Coronary artery (tissue), 2 donors: Measurements from ENCODE around the gene GPR183.
"Not testable (repeated sequence)": the region's sequence is repeated elsewhere in the genome, so short reads cannot be mapped to it uniquely, and the experiment has no call there.

Experiments
- DNase-seq: peaks from one replicate; pipeline ENCODE4 v3.0.0-alpha.2; 2017; ENCODE audit warnings: low spot score
- H3K27ac ChIP-seq, 2 donors: fragments of 200-600 bp; sonication (generic); one replicate each; pipeline ENCODE4 v1.5.1; 2016 to 2019
- H3K4me3 ChIP-seq: fragments of 200-600 bp; sonication (generic); 2 replicates; pipeline ENCODE4 v1.5.1; 2016; ENCODE audit warnings: mild to moderate bottlenecking, moderate library complexity
- TF ChIP-seq, protein P1 (sequence below): fragments of 200-600 bp; sonication (generic); IDR thresholded peaks from one replicate; pipeline ENCODE4 v1.5.1; 2019; ENCODE audit warnings: antibody characterized with exemption

The GPR183 gene

DNA sequence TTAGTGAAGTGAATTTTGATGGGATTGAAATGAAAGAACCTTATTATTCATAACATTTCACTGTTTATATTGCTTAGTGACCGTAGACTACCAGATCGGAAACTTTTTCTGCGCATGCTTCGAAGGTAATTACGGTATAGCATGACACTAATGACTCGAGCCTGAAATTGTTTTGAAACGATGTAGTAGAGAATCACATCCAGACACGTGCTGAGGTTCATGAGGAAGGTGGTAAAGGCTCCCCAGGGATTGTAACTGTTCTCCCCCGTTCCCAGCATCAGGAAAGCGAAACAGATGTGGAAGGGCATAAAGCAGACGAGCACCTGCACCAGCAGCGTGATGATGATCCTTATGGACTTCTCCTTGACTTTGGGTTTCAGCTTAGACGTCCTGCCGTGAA lies 52.4 kb downstream of the GPR183 start:
- Histone ChIP-seq H3K4me3 (no peak overlapping the region), H3K27ac (no peak overlapping the region)
- TF ChIP-seq, protein P1, sequence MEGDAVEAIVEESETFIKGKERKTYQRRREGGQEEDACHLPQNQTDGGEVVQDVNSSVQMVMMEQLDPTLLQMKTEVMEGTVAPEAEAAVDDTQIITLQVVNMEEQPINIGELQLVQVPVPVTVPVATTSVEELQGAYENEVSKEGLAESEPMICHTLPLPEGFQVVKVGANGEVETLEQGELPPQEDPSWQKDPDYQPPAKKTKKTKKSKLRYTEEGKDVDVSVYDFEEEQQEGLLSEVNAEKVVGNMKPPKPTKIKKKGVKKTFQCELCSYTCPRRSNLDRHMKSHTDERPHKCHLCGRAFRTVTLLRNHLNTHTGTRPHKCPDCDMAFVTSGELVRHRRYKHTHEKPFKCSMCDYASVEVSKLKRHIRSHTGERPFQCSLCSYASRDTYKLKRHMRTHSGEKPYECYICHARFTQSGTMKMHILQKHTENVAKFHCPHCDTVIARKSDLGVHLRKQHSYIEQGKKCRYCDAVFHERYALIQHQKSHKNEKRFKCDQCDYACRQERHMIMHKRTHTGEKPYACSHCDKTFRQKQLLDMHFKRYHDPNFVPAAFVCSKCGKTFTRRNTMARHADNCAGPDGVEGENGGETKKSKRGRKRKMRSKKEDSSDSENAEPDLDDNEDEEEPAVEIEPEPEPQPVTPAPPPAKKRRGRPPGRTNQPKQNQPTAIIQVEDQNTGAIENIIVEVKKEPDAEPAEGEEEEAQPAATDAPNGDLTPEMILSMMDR: no peak
- DNase-seq: no peak

DNA sequence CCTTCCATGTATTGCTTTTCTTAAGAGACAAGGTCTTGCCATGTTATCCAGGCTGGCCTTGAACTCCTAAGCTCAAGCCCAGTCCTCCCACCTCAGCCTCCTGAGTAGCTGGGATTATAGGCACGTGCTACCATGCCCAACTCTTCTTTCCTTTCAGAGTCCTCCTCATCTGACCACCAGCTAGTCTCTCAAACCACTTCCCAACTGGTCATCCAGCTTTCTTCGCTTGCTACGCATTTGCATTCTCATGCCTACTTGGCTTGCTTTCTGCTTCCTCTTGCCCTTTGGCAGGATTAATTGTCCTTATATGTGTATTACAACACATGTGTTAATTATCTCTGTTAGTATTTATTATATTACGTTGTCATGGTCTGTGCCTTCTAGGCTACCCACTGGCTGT lies 55.3 kb downstream of the GPR183 start:
- Histone ChIP-seq H3K27ac (no peak overlapping the region), H3K4me3 (no peak overlapping the region)
- TF ChIP-seq, protein P1: no peak
- no peak for DNase-seq

DNA sequence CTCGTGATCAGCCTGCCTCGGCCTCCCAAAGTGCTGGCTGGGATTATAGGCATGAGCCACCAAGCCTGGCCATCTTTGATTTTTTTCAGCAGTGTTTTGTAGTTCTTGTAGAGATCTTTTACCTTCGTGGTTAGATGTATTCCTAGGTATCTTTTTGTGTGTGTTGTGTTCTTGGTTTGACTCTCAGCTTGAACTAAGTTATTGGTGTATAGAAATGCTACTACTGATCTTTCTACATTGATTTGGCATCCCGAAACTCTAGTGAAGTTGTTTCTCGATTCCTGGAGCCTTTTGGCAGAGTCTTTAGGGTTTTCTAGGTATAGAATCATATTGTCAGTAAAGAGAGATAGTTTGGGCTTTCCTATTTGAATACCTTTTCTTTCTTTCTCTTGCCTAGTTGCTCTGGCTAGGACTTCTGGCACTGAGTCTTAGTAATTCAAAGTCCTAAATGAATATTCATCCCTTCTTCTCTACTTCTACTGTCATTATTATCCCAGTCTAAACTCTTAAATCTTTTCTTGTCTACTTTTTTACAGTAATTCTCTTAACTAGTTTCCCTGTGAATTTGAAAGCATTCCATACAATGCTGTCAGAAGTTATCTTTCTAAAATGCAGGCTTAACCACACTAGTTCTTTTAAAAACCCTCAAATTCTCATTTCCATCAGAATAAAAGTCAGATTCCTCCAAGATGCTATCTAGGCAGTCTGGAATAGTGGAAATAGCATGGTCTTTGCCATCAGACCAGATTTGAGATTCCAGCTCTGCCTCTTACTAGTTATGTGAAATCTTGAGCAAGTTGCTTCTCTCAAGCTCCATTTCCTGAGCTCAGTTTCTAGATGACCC lies 56.0 kb downstream of the GPR183 start:
- Histone ChIP-seq H3K27ac (no peak overlapping the region), H3K4me3 (no peak overlapping the region)
- no peak for DNase-seq
- TF ChIP-seq, protein P1: no peak

DNA sequence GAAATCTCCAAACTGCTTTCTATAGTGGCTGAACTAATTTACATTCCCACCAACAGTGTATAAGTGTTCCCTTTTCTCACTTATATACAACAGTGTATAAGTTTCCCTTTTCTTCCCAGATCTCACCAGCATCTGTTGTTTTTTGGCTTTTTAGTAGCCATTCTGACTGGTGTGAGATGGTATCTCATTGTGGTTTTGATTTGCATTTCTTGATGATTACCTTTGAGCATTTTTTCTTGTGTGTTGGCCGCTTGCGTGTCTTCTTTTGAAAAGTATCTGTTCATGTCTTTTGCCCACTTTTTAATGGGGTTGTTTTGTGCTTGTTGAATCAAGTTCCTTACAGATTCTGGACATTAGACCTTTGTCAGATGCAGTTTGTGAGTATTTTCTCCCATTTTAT lies 57.6 kb downstream of the GPR183 start:
- not testable (repeated sequence) for DNase-seq, H3K4me3 ChIP-seq, H3K27ac ChIP-seq

DNA sequence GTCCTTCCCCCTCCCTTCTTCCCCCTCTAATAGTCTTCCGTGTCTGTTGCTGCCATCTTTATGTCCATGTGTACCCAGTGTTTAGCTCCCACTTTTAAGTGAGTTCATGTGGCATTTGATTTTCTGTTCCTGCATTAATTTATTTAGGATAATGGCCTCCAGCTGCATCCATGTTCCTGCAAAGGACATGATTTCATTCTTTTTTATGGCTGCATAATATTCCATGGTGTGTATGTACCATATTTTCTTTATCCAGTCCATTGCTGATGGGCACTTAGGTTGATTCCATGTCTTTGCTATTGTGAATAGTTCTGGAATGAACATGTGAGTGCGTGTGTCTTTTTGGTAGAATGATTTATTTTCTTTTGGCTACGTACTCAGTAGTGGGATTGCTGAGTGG lies 58.0 kb downstream of the GPR183 start:
- H3K27ac ChIP-seq, H3K4me3 ChIP-seq, DNase-seq: not testable (repeated sequence)

DNA sequence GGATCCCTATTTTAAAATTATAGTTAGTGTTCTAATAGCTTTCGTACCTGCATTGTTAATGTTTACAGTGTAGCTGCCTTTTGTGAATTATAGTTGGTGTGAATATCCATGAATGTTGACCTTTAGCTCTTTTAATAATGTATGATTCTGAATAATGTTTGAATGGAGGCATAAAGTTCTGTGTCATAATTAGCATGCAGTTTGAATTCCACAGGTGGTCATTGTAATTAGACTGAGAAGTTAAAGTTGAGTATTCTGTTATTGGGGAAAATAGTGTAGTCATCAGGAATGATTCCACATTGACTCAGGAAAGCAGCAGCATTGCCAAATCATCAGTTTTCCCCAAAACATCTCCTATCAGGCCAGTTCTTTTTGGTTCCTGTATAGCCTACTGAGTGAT lies 61.1 kb downstream of the GPR183 start:
- TF ChIP-seq, protein P1: no peak
- no peak overlapping the region for H3K27ac ChIP-seq
- DNase-seq: no peak
- H3K4me3 ChIP-seq: no peak overlapping the region
